GM19372 (cell line): ENCODE measurements around the gene XAGE1B.
"Not testable (repeated sequence)": the region's sequence is repeated elsewhere in the genome, so short reads cannot be mapped to it uniquely, and the experiment has no call there.

Experiments used
- ATAC-seq: cut with Tn5 transposase; IDR thresholded peaks from one replicate; pipeline ENCODE4 v1.9.1; 2021; ENCODE audit warnings: mild to moderate bottlenecking, low read depth, moderate library complexity; ENCODE audit not compliant: unreplicated experiment

XAGE1B gene

GRCh38 chrX:52516987-52517325, at the start of gene XAGE1B:
XAGE1B (minus strand) TSS chrX:52517063; CDS start chrX:52515527, 1,536 bp downstream.
- not testable (repeated sequence) for ATAC-seq

- ATAC-seq = no peak
Observed at GRCh38 chrX:52563105-52563504, 46.2 kb upstream of the XAGE1B start.

- ATAC-seq = no peak
Observed at GRCh38 chrX:52558140-52558539, 41.3 kb upstream of the XAGE1B start.

- ATAC-seq = no peak
Observed at GRCh38 chrX:52556741-52557140, 39.9 kb upstream of the XAGE1B start.

GRCh38 chrX:52553995-52554642, 37.3 kb upstream of the XAGE1B start:
- no peak for ATAC-seq

- not testable (repeated sequence) for ATAC-seq
Observed at GRCh38 chrX:52548769-52549168, 31.9 kb upstream of the XAGE1B start.

GRCh38 chrX:52544147-52544840, 27.4 kb upstream of the XAGE1B start:
- no peak for ATAC-seq

- no peak for ATAC-seq
Observed at GRCh38 chrX:52542311-52542710, 25.4 kb upstream of the XAGE1B start.

- ATAC-seq = not testable (repeated sequence)
Observed at GRCh38 chrX:52541051-52541450, 24.2 kb upstream of the XAGE1B start.

- ATAC-seq = not testable (repeated sequence)
Observed at GRCh38 chrX:52516110-52516986, 515 bp downstream of the XAGE1B start.

GRCh38 chrX:52511126-52511525, 5.7 kb downstream of the XAGE1B start:
- not testable (repeated sequence) for ATAC-seq

GRCh38 chrX:52509916-52510315, 6.9 kb downstream of the XAGE1B start:
- no peak for ATAC-seq

GRCh38 chrX:52507331-52507730, 9.5 kb downstream of the XAGE1B start:
- no peak for ATAC-seq

GRCh38 chrX:52504551-52504950, 12.3 kb downstream of the XAGE1B start:
- no peak for ATAC-seq

GRCh38 chrX:52501362-52501761, 15.5 kb downstream of the XAGE1B start:
- not testable (repeated sequence) for ATAC-seq

GRCh38 chrX:52496419-52496772, 20.5 kb downstream of the XAGE1B start:
- not testable (repeated sequence) for ATAC-seq

GRCh38 chrX:52495545-52496418, 21.1 kb downstream of the XAGE1B start, which contains the start of gene XAGE1A:
XAGE1A (plus strand) TSS chrX:52495808; CDS start chrX:52497362, 1,554 bp downstream.
- not testable (repeated sequence) for ATAC-seq

GRCh38 chrX:52471301-52471700, 45.6 kb downstream of the XAGE1B start:
- ATAC-seq = not testable (repeated sequence)
